ENCODE results near the gene AP1G1. TPM values are rescaled to one million over a fixed set of nuclear protein-coding genes. Genes with fewer than 3 reads are reported as not detected.
"Not testable (repeated sequence)": the region's sequence is repeated elsewhere in the genome, so short reads cannot be mapped to it uniquely, and the experiment has no call there.

Gene AP1G1
- polyA plus RNA-seq, 1 donor, result 65.2 TPM

DNA sequence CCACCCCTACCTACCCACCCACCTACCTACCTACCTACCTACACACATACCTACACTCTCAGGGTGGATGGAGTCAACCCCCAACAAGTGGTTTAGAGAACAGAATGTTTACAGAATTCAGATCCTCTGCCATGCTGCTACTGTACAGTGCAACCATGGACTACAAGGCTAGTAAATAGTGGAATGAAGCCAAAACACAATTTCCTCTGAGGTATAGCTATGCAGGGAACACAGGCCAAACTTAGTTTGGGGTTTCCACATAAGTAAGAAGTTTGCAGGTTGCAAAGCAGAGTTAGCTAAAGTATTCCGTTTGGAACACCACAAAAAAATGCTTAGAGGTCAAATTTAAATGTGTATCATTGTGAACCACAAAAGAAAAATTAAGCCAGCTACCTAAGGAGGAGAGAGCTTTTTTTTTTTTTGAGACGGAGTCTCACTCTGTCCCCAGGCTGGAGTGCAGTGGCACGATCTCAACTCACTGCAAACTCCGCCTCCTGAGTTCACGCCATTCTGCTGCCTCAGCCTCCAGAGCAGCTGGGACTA is 2.7 kb upstream of the AP1G1 start:
- DNase-seq, result no peak
- peaks cover 6% of the 10 kb centered on the region for H3K4me1 ChIP-seq (ENCODE audit: control insufficient read depth, insufficient read depth, low read length)
- WGBS (ENCODE audit: insufficient coverage, low lambda C conversion rate), result no CpG with 5 or more reads among the region's 5 CpGs
- H3K27ac ChIP-seq (ENCODE audit: low read length), result no peak overlapping the region
- no peaks in the 10 kb centered on the region for H3K27me3 ChIP-seq (ENCODE audit: control insufficient read depth, insufficient read depth, low read length)
- no peaks in the 10 kb centered on the region for H3K9me3 ChIP-seq (ENCODE audit: control insufficient read depth, low read depth, low read length)
- H3K4me3 ChIP-seq (ENCODE audit: low read length), result no peak overlapping the region
- peaks cover 1% of the 10 kb centered on the region for H3K36me3 ChIP-seq (ENCODE audit: control insufficient read depth, insufficient read depth, low read length)

DNA sequence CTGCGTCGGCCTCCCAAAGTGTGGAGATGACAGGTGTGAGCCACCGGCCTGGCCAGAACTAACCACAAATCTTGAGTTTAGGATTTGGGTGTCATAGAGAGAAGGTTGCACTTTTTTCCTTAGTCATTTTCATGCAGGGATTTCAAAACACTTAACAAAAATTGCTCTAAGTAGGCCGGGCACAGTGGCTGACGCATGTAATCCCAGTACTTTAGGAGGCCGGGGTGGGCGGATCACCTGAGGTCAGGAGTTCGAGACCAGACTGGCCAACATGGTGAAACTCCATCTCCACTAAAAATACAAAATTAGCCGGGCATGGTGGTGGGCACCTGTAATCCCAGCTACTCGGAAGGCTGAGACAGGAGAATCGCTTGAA is 1.5 kb upstream of the AP1G1 start:
- not testable (repeated sequence) for H3K27me3 ChIP-seq (ENCODE audit: control insufficient read depth, insufficient read depth, low read length); H3K4me3 ChIP-seq (ENCODE audit: low read length); H3K4me1 ChIP-seq (ENCODE audit: control insufficient read depth, insufficient read depth, low read length); H3K9me3 ChIP-seq (ENCODE audit: control insufficient read depth, low read depth, low read length); H3K36me3 ChIP-seq (ENCODE audit: control insufficient read depth, insufficient read depth, low read length); DNase-seq
- H3K27ac ChIP-seq (ENCODE audit: low read length), result peak overlapping the region; percentile 91
- WGBS (ENCODE audit: insufficient coverage, low lambda C conversion rate), result no CpG with 5 or more reads among the region's 11 CpGs

DNA sequence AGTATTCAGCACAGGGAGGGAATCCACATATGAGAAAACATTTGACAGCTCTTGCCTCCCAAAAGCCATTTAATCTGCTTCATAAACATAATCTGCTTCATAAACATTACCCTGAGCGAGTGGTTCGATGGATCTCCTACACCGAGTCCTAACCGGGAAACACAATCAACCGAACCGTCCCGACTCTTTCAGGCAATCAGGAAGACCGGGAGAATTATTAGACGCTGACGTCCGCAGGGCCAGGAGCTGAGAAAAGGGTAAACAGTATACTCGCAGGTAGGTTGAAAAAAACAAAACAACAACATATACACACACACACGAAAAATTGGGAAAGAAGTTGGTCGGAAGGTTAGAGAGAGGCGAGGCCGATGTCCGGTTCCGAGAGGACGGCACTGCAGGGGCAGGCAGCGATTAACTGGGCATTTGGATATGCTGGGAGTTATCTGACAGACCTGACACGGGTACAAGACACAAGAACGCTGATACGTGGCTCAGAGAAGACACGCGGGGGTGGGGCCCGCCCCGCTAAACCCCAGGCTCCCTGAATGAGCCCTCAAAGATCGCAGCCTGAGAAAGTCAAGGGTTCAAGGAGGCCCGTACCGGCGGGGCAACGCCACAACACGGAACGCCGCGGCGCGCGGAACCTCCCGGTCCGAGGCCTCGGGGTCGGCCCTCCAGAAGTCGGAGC is 585 bp downstream of the AP1G1 start:
- Histone ChIP-seq H3K27me3 (ENCODE audit: control insufficient read depth, insufficient read depth, low read length) (no peaks in the 10 kb centered on the region), H3K9me3 (ENCODE audit: control insufficient read depth, low read depth, low read length) (no peaks in the 10 kb centered on the region), H3K36me3 (ENCODE audit: control insufficient read depth, insufficient read depth, low read length) (peaks cover 5% of the 10 kb centered on the region), H3K4me1 (ENCODE audit: control insufficient read depth, insufficient read depth, low read length) (peaks cover 10% of the 10 kb centered on the region), H3K27ac (ENCODE audit: low read length) (peak overlapping the region; percentile 100), H3K4me3 (ENCODE audit: low read length) (peak overlapping the region; percentile 100)
- 0% methylated on average over 1 of the region's 44 CpGs for WGBS (ENCODE audit: insufficient coverage, low lambda C conversion rate)
- peak; percentile 11 to 61 for DNase-seq

DNA sequence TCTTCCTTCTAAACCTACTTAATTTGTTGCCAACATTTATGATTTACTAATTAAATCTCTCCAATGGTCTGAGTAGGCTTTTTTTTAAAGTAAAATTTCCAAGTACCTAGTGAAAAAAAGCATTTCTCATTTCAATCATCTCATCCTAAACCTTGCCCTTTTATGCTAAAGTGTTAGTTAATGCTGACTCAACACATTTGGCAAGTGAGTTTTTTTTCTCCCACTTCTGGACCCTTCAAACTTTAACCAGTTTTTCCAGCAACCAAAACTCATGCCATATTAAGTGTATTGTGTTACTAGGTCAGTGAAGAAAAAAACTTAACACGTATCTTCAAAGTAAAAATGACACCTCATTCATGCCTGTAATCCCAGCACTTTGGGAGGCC is 5.3 kb downstream of the AP1G1 start:
- WGBS (ENCODE audit: insufficient coverage, low lambda C conversion rate), result 100% methylated on average over 1 of the region's 1 CpG
- Histone ChIP-seq H3K27me3 (ENCODE audit: control insufficient read depth, insufficient read depth, low read length) (no peaks in the 10 kb centered on the region), H3K4me1 (ENCODE audit: control insufficient read depth, insufficient read depth, low read length) (peaks cover 6% of the 10 kb centered on the region), H3K27ac (ENCODE audit: low read length) (no peak overlapping the region), H3K9me3 (ENCODE audit: control insufficient read depth, low read depth, low read length) (no peaks in the 10 kb centered on the region), H3K4me3 (ENCODE audit: low read length) (no peak overlapping the region), H3K36me3 (ENCODE audit: control insufficient read depth, insufficient read depth, low read length) (peaks cover 15% of the 10 kb centered on the region)
- no peak for DNase-seq

DNA sequence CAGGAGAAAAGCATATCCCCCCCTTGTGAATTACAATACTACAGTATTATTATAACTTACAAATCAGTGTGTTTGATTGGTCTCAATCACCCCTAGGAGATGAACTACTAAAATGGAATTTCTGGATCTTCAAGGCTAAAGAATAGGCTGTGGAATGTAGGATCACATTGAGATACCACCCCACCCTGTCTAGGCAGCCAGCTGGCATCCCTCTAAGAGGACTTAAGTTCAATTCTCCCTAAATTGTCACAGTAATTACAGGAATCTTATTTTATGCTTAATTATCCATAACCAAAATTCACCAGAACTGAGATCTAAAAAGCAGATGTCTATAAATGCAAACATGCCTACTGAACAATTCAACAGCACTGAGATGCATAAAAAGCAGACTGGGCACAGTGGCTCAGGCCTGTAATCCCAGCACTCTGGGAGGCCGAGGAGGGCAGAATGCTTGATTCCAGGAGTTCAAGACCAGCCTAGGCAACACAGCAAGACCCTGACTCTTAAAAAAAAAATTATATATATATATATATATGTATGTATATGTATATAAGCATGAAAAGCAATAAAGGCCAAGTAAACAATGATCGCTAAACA is 12.0 kb downstream of the AP1G1 start:
- peaks cover 24% of the 10 kb centered on the region for H3K36me3 ChIP-seq (ENCODE audit: control insufficient read depth, insufficient read depth, low read length)
- DNase-seq, result no peak
- no peaks in the 10 kb centered on the region for H3K9me3 ChIP-seq (ENCODE audit: control insufficient read depth, low read depth, low read length)
- H3K4me1 ChIP-seq (ENCODE audit: control insufficient read depth, insufficient read depth, low read length), result no peaks in the 10 kb centered on the region
- WGBS (ENCODE audit: insufficient coverage, low lambda C conversion rate), result no CpG with 5 or more reads among the region's 2 CpGs
- no peak overlapping the region for H3K27ac ChIP-seq (ENCODE audit: low read length)
- H3K4me3 ChIP-seq (ENCODE audit: low read length), result no peak overlapping the region
- no peaks in the 10 kb centered on the region for H3K27me3 ChIP-seq (ENCODE audit: control insufficient read depth, insufficient read depth, low read length)

DNA sequence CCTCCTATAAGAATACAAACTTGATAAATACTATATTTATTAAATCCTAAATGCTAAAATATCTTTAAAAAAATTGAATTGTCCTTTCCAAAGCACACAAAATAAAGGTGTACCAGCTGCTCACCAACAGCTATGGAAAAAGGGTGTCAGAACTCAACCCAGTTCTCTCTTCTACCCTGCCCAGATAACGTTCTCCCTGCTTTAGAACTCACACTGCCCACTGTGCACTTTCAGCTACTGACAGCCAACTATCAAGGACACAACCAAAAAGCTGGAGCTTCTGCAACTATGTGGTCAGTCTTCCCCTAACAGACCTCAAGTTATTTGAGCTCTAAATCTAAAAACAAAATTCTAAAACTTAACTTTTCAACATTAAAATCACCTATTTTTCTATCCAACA is 13.7 kb downstream of the AP1G1 start:
- no peaks in the 10 kb centered on the region for H3K9me3 ChIP-seq (ENCODE audit: control insufficient read depth, low read depth, low read length)
- no peak overlapping the region for H3K4me3 ChIP-seq (ENCODE audit: low read length)
- H3K27me3 ChIP-seq (ENCODE audit: control insufficient read depth, insufficient read depth, low read length), result no peaks in the 10 kb centered on the region
- no peak for DNase-seq
- no peaks in the 10 kb centered on the region for H3K4me1 ChIP-seq (ENCODE audit: control insufficient read depth, insufficient read depth, low read length)
- H3K36me3 ChIP-seq (ENCODE audit: control insufficient read depth, insufficient read depth, low read length), result peaks cover 24% of the 10 kb centered on the region
- no CpG with 5 or more reads among the region's 1 CpG for WGBS (ENCODE audit: insufficient coverage, low lambda C conversion rate)
- H3K27ac ChIP-seq (ENCODE audit: low read length), result no peak overlapping the region

DNA sequence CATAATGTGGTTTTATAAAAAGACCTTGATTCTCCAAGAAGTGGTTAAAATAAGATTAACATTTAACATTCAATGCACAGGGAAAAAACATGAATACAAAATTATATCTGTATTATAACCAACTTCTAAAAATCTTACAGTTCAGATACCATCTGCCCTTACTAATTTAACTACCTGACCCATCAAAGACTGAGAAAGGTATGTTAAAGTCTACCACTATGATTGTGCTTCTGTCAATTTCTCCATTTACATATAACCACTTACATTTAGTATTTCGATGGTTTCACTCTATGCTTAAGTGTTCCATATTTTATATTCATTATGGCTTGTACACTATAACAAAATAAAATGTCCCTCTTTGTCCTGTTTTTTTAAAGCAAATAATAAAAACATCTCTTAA is 14.6 kb downstream of the AP1G1 start:
- WGBS (ENCODE audit: insufficient coverage, low lambda C conversion rate), result no CpG with 5 or more reads among the region's 1 CpG
- H3K27me3 ChIP-seq (ENCODE audit: control insufficient read depth, insufficient read depth, low read length), result no peaks in the 10 kb centered on the region

DNA sequence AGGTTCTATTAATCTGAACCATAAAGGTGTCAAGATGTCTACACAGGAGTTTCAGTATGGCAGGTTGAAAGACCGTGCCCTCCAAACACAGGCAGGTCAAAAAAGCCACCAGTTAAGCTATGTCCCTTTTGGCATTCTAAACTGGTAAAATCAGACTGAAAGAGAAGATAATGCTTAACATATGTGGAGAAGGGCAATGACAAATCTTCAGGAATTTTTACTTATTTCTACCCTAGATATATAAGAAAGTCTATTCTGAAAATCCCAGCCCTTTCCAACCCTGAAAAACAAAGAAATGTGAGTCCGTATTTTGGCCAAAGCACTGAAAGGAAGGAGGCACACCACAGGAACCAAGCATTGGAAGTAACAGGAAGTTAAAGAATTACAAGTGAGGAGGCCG is 16.5 kb downstream of the AP1G1 start:
- DNase-seq, result no peak
- Histone ChIP-seq H3K4me3 (ENCODE audit: low read length) (no peak overlapping the region), H3K9me3 (ENCODE audit: control insufficient read depth, low read depth, low read length) (no peaks in the 10 kb centered on the region), H3K27me3 (ENCODE audit: control insufficient read depth, insufficient read depth, low read length) (no peaks in the 10 kb centered on the region), H3K27ac (ENCODE audit: low read length) (no peak overlapping the region), H3K36me3 (ENCODE audit: control insufficient read depth, insufficient read depth, low read length) (peaks cover 27% of the 10 kb centered on the region), H3K4me1 (ENCODE audit: control insufficient read depth, insufficient read depth, low read length) (no peaks in the 10 kb centered on the region)
- no CpG with 5 or more reads among the region's 3 CpGs for WGBS (ENCODE audit: insufficient coverage, low lambda C conversion rate)

More for the DNA sequence above, 14.6 kb downstream of the AP1G1 start:
- no peak overlapping the region for H3K27ac ChIP-seq (ENCODE audit: low read length)
- no peaks in the 10 kb centered on the region for H3K4me1 ChIP-seq (ENCODE audit: control insufficient read depth, insufficient read depth, low read length)
- H3K9me3 ChIP-seq (ENCODE audit: control insufficient read depth, low read depth, low read length), result no peaks in the 10 kb centered on the region
- no peak for DNase-seq
- H3K4me3 ChIP-seq (ENCODE audit: low read length), result no peak overlapping the region
- peaks cover 22% of the 10 kb centered on the region for H3K36me3 ChIP-seq (ENCODE audit: control insufficient read depth, insufficient read depth, low read length)

DNA sequence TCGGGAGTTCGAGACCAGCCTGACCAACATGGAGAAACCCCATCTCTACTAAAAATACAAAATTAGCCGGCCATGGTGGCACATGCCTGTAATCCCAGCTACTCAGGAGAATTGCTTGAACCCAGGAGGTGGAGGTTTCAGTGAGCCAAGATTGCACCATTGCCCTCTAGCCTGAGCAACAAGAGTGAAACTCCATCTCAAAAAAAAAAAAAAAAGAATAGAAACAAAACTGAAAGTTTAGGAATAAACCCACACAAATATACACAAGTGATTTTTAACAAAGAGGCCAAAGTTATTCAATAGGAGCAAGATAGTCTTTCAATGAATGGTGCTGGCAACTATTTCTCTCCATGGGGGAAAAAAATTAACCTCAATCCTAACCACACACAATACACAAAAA is 18.3 kb downstream of the AP1G1 start:
- H3K4me1 ChIP-seq (ENCODE audit: control insufficient read depth, insufficient read depth, low read length); DNase-seq; H3K9me3 ChIP-seq (ENCODE audit: control insufficient read depth, low read depth, low read length); H3K27me3 ChIP-seq (ENCODE audit: control insufficient read depth, insufficient read depth, low read length); H3K27ac ChIP-seq (ENCODE audit: low read length); H3K4me3 ChIP-seq (ENCODE audit: low read length): not testable (repeated sequence)
- peaks cover 31% of the 10 kb centered on the region for H3K36me3 ChIP-seq (ENCODE audit: control insufficient read depth, insufficient read depth, low read length)
- WGBS (ENCODE audit: insufficient coverage, low lambda C conversion rate), result no CpG with 5 or more reads among the region's 3 CpGs

DNA sequence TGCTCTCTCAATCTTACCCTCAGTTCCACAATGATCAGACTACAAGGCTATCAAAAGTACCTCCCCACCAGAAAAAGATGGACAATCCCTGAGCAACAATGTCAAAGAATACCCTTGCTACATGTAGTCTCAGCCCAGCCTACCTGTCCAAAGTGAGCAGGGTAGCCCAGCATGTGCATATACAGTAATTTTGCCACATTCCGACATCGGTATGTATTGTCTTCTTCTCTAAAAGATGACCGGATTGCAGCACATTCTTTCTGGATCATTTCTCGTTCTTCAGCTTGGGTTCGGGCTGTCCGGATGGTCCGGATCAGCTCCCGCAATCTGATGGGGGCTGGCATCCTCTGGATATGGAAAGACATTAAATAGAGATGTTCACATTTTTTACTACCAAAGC is 19.5 kb downstream of the AP1G1 start:
- 100% methylated on average over 4 of the region's 8 CpGs for WGBS (ENCODE audit: insufficient coverage, low lambda C conversion rate)
- no peaks in the 10 kb centered on the region for H3K9me3 ChIP-seq (ENCODE audit: control insufficient read depth, low read depth, low read length)
- peaks cover 33% of the 10 kb centered on the region for H3K36me3 ChIP-seq (ENCODE audit: control insufficient read depth, insufficient read depth, low read length)
- no peaks in the 10 kb centered on the region for H3K4me1 ChIP-seq (ENCODE audit: control insufficient read depth, insufficient read depth, low read length)
- H3K4me3 ChIP-seq (ENCODE audit: low read length), result no peak overlapping the region
- no peak for DNase-seq
- no peaks in the 10 kb centered on the region for H3K27me3 ChIP-seq (ENCODE audit: control insufficient read depth, insufficient read depth, low read length)
- H3K27ac ChIP-seq (ENCODE audit: low read length), result no peak overlapping the region

DNA sequence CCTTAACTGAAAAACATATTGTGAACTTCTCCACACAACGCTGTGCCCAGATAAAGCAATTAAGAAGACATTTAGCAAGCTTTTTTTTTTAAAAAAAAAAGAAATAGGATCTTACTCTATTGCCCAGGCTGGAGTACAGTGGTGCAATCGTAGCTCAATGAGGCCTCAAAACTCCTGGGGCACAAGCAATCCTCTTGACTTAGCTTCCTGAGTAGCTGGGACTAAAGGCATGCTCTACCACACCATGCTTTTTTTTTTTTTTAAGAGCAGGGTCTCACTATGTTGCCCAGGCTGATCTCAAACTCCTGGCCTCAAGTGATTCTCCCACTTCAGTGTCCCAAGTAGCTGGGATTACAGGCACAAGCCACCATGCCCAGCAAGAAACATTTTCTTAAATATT is 20.1 kb downstream of the AP1G1 start:
- H3K4me3 ChIP-seq (ENCODE audit: low read length), result no peak overlapping the region
- WGBS (ENCODE audit: insufficient coverage, low lambda C conversion rate), result no CpG with 5 or more reads among the region's 2 CpGs
- no peak overlapping the region for H3K27ac ChIP-seq (ENCODE audit: low read length)
- no peaks in the 10 kb centered on the region for H3K27me3 ChIP-seq (ENCODE audit: control insufficient read depth, insufficient read depth, low read length)
- H3K9me3 ChIP-seq (ENCODE audit: control insufficient read depth, low read depth, low read length), result no peaks in the 10 kb centered on the region
- peaks cover 34% of the 10 kb centered on the region for H3K36me3 ChIP-seq (ENCODE audit: control insufficient read depth, insufficient read depth, low read length)
- DNase-seq, result no peak
- no peaks in the 10 kb centered on the region for H3K4me1 ChIP-seq (ENCODE audit: control insufficient read depth, insufficient read depth, low read length)

Measured in large intestine (tissue), 3 donors.